AG04450 (cell line): ENCODE results near the gene LRCOL1. TPM values are rescaled to one million over a fixed set of nuclear protein-coding genes. Genes with fewer than 3 reads are reported as not detected.

Experiments
- CTCF ChIA-PET: fragments of 300-600, 350-600 bp; formaldehyde crosslinking; extraction: SDS; loops from one replicate; lab custom pipeline; 2022; ENCODE audit warnings: antibody characterized with exemption, inconsistent platforms; lab: Charles Lee
- POLR2A ChIA-PET: fragments of 350-600 bp; formaldehyde crosslinking; extraction: SDS; loops from one replicate; lab custom pipeline; 2021; ENCODE audit warnings: antibody characterized with exemption, inconsistent platforms; lab: Yijun Ruan, JAX
- DNase-seq: peaks from one replicate; pipeline ENCODE4 v3.0.0-alpha.2; 2011; ENCODE audit warnings: low read depth, low spot score
- H3K27ac ChIP-seq: one replicate; pipeline ENCODE4 v1.5.1; 2012; ENCODE audit warnings: low read depth, low read length, control low read depth
- H3K27me3 ChIP-seq: one replicate; pipeline ENCODE4 v1.6.0; 2012; ENCODE audit warnings: low read length; ENCODE audit not compliant: control insufficient read depth, insufficient read depth
- H3K4me3 ChIP-seq: 2 replicates; pipeline ENCODE4 v1.5.1; 2011; ENCODE audit warnings: mild to moderate bottlenecking, low read depth, low read length, control low read depth
- H3K9me3 ChIP-seq: 2 replicates; pipeline ENCODE4 v1.5.1; 2012; ENCODE audit warnings: low read length; ENCODE audit not compliant: control insufficient read depth, insufficient read depth
- polyA plus RNA-seq: library from polyadenylated mRNA; depleted of rRNA; stranded (reverse); fragments of >200 nt; gene quantifications from 2 replicates; pipeline ENCODE4 v1.2.3, GENCODE V29; 2011
- TF ChIP-seq, protein P1 (sequence below): IDR thresholded peaks from 2 replicates; pipeline ENCODE4 v1.5.1; 2011; ENCODE audit warnings: low read depth, low read length, control low read depth, inconsistent platforms

Gene LRCOL1
- polyA plus RNA-seq, 1 experiment: 0.11 TPM

DNA sequence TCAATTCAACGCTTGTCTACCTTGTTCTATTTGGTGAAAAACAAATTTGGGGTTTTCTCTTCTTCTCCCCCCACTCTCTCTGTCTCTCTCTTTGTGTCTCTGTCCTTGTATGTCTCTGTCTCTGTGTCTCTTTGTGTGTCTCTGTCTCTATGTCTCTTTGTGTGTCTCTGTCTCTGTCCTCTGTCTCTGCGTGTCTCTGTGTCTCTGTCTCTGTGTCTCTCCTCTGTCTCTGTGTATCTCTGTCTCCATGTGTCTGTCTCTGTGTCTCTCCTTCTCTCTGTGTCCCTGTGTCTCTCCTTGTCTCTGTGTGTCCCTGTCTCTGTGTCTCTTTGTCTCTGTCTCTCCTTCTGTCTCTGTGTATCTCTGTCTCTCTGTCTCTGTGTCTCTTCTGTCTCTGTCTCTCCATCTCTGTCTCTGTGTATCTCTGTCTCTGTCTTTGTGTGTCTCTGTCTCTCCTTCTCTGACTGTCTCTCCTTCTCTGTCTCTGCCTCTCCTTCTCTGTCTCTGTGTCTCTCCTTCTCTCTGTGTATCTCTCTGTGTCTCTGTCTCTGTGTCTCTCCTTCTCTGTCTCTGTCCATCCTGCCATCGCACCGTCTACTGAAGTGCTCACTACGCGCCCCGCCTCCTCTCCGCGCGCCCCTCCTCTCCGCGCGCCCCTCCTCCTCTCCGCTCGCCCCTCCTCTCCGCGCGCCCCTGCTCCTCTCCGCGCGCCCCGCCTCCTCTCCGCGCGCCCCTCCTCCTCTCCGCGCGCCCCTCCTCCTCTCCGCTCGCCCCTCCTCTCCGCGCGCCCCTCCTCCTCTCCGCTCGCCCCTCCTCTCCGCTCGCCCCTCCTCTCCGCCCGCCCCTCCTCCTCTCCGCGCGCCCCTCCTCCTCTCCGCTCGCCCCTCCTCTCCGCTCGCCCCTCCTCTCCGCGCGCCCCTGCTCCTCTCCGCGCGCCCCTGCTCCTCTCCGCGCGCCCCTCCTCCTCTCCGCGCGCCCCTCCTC is 12.8 kb downstream of the LRCOL1 start:
- Histone ChIP-seq H3K9me3 (peaks cover 5% of the 10 kb centered on the region; the same call in 1 of the 2 replicates), H3K4me3 (peak overlapping the region; percentile 65), H3K27ac (no peak overlapping the region), H3K27me3 (peaks cover 10% of the 10 kb centered on the region)
- DNase-seq: no peak
- ChIA-PET POLR2A (no interaction called here), CTCF (no interaction called here)
- TF ChIP-seq, protein P1, sequence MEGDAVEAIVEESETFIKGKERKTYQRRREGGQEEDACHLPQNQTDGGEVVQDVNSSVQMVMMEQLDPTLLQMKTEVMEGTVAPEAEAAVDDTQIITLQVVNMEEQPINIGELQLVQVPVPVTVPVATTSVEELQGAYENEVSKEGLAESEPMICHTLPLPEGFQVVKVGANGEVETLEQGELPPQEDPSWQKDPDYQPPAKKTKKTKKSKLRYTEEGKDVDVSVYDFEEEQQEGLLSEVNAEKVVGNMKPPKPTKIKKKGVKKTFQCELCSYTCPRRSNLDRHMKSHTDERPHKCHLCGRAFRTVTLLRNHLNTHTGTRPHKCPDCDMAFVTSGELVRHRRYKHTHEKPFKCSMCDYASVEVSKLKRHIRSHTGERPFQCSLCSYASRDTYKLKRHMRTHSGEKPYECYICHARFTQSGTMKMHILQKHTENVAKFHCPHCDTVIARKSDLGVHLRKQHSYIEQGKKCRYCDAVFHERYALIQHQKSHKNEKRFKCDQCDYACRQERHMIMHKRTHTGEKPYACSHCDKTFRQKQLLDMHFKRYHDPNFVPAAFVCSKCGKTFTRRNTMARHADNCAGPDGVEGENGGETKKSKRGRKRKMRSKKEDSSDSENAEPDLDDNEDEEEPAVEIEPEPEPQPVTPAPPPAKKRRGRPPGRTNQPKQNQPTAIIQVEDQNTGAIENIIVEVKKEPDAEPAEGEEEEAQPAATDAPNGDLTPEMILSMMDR: no peak

DNA sequence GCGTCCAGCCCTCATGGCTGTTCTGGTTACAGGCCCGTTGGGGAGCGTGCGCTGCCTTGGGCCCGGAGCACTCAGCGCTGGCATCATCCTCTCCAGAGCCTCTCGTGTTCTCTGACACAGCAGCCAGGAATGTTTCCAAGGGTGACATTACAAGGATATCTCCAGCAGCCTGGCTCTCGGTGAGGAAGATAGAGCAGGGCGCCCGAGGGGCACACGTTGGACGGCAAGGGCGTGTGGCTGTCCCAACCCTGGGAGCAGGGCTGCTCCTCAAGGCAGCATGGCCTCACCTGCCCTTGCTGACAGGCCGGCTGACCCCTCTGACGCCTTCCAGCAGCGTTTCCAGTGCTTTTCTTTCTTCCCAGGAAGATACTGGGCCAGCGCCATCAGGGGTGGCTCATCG is 14.4 kb downstream of the LRCOL1 start:
- Histone ChIP-seq H3K9me3 (peaks cover 8% of the 10 kb centered on the region; the same call in 1 of the 2 replicates), H3K27ac (no peak overlapping the region), H3K27me3 (peaks cover 2% of the 10 kb centered on the region), H3K4me3 (no peak overlapping the region)
- no peak for DNase-seq
- POLR2A ChIA-PET: no interaction called here
- CTCF ChIA-PET: interaction anchor here (0.9 to 1.7 kb wide), 2 partner anchors 19 to 20 kb away, joined by 3 to 4 read pairs; no protein-coding TSS in a partner anchor
- TF ChIP-seq, protein P1: no peak

DNA sequence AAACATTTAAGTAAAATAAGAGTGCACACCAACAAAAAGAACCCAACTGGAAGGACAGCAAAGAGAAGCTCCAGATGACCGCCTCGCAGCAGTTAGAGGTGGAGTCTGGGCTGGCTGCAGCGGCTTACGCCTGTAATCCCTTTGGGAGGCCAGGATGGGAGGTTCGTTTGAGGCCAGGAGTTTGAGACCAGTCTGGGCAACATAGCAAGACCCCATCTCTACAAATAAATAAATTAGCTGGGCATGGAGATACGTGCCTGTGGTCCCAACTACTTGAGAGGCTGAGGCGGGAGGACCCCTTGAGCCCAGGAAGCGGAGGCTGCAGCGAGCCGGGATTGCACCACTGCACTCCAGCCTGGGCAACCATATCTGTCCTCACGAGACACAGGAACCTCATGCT is 15.2 kb downstream of the LRCOL1 start:
- POLR2A ChIA-PET: no interaction called here
- TF ChIP-seq, protein P1: no peak
- no peak for DNase-seq
- Histone ChIP-seq H3K9me3 (peaks cover 9% of the 10 kb centered on the region; the same call in 1 of the 2 replicates), H3K27me3 (peaks cover 2% of the 10 kb centered on the region), H3K4me3 (no peak overlapping the region), H3K27ac (no peak overlapping the region)
- CTCF ChIA-PET: interaction anchor here (0.6 to 1.7 kb wide), 6 partner anchors 20 to 432 kb away, joined by 3 to 10 read pairs (median 4); no protein-coding TSS in a partner anchor

DNA sequence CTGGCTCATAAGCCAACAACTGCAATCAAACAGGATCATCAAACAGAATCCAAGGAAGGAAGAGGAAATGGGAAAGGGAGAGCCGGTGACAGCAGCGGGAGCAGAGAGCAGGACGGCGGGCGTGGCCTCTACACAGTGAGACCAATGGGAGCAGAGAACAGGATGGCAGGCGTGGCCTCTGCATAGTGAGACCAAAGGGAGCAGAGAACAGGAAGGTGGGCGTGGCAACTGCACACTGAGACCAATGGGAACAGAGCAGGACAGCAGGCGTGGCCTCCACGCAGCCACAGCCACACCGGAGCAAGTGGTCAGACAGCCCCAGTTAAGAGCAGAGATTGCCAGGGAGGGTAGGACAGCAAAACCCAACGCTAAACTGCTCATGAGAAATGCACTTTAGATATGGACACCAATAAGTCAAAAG is 16.4 kb downstream of the LRCOL1 start:
- TF ChIP-seq, protein P1: no peak
- peaks cover 13% of the 10 kb centered on the region for H3K9me3 ChIP-seq
- peak; percentile 87 for DNase-seq
- ChIA-PET CTCF (interaction anchor here (1.3 kb wide), 1 partner anchor 33 kb away, joined by 7 read pairs; no protein-coding TSS in a partner anchor), POLR2A (no interaction called here)
- no peak overlapping the region for H3K27ac ChIP-seq
- H3K4me3 ChIP-seq: no peak overlapping the region
- peaks cover 11% of the 10 kb centered on the region for H3K27me3 ChIP-seq

DNA sequence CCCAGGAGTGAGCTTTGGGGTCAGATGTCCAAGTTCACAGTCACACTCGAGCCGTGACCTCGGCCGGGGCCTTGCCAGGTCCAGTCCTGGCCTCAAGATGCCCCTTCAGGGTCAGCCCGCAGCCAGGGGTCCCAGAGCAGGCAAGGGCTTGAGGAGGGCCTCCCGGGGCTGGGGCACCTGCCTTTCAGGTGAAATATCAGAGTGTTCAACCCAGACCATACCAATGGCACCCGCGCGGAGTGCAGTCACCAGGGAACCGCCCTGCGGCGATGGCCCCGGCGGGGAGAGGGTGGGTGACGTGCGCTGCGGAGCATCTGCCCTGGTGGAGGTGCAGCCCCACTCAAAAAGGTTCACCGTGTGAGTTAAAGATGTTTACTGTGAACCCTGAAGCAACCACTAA is 16.9 kb downstream of the LRCOL1 start:
- H3K27me3 ChIP-seq: peaks cover 15% of the 10 kb centered on the region
- CTCF ChIA-PET: no interaction called here

More for the DNA sequence above, 16.9 kb downstream of the LRCOL1 start:
- H3K4me3 ChIP-seq: no peak overlapping the region
- H3K9me3 ChIP-seq: peaks cover 16% of the 10 kb centered on the region
- DNase-seq: no peak
- TF ChIP-seq, protein P1: no peak
- POLR2A ChIA-PET: no interaction called here
- no peak overlapping the region for H3K27ac ChIP-seq
